Measurements from ENCODE around the gene MAD2L1.

DNA sequence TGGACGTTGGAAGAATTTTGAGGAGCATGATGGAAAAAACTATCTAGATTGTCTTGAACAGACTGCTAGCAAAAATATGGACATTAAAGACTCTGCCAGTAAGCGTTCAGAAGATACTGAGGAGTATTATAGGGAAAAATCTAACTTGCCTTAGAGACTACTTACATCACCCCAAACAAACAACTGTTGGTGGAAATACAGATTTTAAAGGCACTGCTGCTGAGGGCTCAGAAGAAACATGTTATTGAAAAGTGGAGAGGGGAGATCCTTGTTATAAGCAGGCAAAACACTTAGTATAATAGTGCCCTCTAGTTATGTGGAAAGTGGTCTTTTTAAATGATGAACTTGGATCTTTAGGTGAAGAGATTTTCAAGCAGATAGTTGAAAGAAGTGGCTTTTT is 29.2 kb downstream of the MAD2L1 start:
- TF ChIP-seq, protein P1, sequence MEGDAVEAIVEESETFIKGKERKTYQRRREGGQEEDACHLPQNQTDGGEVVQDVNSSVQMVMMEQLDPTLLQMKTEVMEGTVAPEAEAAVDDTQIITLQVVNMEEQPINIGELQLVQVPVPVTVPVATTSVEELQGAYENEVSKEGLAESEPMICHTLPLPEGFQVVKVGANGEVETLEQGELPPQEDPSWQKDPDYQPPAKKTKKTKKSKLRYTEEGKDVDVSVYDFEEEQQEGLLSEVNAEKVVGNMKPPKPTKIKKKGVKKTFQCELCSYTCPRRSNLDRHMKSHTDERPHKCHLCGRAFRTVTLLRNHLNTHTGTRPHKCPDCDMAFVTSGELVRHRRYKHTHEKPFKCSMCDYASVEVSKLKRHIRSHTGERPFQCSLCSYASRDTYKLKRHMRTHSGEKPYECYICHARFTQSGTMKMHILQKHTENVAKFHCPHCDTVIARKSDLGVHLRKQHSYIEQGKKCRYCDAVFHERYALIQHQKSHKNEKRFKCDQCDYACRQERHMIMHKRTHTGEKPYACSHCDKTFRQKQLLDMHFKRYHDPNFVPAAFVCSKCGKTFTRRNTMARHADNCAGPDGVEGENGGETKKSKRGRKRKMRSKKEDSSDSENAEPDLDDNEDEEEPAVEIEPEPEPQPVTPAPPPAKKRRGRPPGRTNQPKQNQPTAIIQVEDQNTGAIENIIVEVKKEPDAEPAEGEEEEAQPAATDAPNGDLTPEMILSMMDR (IDR thresholded peaks at IDR 0.05) = no peak
- no peak for TF ChIP-seq POLR2A (IDR thresholded peaks at IDR 0.05)
